NCI-H187 (cell line): Measurements from ENCODE around the gene LRIG2.
"Not testable (repeated sequence)": the region's sequence is repeated elsewhere in the genome, so short reads cannot be mapped to it uniquely, and the experiment has no call there.

Experiments
- DNase-seq, 2 experiments: peaks; one replicate each; lab custom pipeline; 2025; lab: John Stamatoyannopoulos, UW

The LRIG2 gene

GRCh38 chr1:113072757-113073478 is at the start of gene LRIG2:
TSS of gene LRIG2 (plus strand) at chr1:113073198. CDS start at chr1:113073407, 209 bp downstream.
- peak; percentile 96 for DNase-seq

DNA sequence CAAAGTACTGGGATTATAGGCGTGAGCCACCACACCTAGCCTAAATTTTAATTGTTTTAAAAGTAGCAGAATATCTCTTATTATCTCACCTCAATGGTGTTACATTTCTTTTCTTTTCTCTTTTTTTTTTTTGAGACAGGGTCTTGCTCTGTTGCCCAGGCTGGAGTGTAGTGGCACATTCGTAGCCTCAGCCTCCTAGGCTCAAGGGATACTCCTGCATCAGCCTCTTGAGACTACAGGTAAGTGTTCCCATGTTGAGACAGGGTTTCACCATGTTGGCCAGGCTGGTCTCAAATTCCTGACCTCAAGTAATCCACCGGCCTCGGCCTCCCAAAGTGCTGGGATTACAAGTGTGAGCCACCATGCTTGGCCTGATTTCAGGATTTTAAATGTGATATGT is 49.7 kb upstream of the LRIG2 start:
- not testable (repeated sequence) for DNase-seq

DNA sequence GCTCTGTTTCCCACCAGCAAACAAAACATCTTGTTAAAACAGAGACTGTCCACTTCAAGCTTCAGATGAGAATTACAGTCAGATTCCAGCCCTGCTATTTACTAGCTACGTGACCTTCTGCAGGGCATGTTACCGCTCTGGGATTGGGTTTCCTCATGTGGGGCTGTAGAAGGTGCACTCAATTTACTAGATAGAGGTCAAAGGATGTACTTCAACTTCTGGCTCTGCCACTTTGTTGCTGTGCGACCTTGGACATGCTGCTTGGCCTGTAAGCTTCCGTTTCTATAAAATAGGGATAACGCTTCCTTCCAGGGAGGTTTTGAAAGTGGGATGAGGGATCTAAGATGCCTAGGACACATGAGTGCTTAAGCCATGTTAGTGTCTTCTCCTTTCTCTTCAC is 46.0 kb upstream of the LRIG2 start:
- DNase-seq: no peak

DNA sequence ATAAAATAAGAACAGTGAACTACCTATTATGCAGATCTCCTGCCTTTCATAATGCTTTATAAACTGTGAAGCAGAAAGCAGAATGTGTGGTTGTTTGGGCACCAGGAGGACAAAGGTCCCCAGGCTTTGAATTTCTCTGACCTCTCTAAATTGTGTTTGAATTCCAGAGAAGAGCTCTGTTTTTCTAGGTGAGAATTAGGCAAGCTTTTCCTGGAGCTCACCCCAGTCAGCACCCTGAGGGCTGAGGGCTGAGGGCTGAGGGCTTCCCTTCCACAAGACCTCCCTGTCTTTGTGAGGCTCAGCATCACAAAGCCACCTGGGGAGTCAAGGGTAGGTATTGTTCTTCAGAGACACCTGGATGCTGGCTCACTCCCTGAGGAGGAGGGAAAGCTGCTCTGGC is 45.5 kb upstream of the LRIG2 start:
- DNase-seq: no peak

DNA sequence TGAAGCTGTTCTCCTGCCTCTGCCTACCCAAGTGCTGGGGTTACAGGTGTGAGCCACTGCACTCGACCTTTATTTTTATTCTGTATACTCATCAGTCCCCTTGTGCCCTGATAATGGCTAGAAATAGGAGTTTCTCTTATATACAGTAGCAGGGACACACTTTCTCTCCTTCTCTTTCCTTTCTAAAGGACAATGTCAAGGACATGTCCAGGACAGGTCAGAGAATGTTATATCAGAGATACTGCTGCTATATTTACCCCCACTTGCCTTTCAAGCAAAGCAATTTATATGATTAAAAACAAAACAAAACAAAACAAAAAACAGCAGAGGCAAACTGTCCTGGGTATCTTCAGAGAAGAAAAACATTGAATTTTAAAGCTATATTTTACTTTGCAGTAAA is 43.2 kb upstream of the LRIG2 start:
- no peak for DNase-seq

DNA sequence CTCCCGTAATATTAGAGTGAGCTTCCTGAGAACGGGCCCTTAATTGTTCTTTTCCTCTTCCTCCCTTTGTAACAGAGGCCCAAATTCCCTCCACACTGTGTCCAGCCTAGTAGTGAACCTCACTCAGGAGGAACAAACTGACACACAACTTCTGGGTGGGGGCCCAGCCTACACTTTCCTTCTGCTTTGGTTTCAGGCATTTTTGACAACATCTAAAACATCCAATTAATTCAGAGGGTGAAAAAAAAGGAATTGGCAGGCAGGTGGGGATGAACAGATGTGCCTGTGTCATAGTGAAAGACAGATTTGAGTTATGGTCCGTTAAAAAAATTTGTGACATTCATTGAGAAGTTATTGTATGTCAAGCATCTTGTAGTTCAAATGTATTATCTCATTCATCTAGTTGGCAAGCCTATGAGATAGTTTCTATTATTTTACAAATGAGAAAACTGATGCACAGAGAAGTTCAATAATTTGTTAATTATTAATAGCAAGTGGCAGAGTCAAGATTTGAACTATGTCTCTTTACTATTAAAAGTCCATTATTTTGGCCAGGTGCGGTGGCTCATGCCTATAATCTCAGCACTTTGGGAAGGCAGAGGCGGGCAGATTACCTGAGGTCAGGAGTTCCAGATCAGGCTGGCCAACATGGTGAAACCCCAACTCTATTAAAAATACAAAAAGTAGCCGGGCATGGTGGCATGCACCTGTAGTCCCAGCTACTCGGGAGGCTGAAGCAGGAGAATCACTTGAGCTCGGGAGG is 41.6 kb upstream of the LRIG2 start:
- DNase-seq: no peak

DNA sequence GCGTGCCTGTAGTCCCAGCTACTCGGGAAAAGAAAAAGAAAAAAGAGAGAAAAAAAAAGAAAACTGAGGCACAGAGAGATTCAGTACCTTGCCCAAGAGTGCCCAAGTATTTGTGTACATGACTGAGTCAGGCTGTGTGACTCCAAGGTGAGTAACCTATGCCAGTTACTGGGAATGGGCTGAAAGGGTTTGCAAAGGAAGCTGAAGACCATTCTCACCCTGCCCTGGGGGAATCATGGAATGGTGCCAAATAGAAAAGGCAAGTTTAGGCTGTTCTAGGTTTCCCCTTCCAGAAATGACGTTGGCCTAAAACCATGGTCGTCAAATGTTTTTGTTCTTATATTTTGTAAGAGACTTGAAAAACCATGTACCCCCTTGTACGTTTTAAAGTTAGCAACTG is 37.9 kb upstream of the LRIG2 start:
- no peak for DNase-seq

GRCh38 chr1:113036639-113037321 is 36.2 kb upstream of the LRIG2 start:
- DNase-seq: peak; percentile 18 to 21

- no peak for DNase-seq
These were observed 33.0 kb upstream of the LRIG2 start for GRCh38 chr1:113040041-113040440.

GRCh38 chr1:113040718-113041412 is 32.1 kb upstream of the LRIG2 start:
- no peak for DNase-seq

- no peak for DNase-seq
These were observed 31.3 kb upstream of the LRIG2 start for GRCh38 chr1:113041569-113042284.

GRCh38 chr1:113042285-113043143 is 30.5 kb upstream of the LRIG2 start:
- DNase-seq: no peak

DNA sequence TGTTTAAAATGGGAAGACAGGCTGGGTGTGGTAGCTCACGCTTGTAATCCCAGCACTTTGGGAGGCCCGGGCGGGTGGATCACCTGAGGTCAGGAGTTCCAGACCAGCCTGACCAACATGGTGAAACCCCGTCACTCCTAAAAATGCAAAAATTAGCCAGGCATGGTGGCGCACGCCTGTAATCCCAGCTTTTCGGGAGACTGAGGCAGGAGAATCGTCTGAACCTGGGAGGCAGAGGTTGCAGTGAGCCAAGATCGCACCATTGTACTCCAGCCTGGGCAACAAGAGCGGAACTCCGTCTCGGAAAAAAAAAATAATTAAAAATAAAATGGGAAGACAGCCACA is 29.9 kb upstream of the LRIG2 start:
- not testable (repeated sequence) for DNase-seq

DNA sequence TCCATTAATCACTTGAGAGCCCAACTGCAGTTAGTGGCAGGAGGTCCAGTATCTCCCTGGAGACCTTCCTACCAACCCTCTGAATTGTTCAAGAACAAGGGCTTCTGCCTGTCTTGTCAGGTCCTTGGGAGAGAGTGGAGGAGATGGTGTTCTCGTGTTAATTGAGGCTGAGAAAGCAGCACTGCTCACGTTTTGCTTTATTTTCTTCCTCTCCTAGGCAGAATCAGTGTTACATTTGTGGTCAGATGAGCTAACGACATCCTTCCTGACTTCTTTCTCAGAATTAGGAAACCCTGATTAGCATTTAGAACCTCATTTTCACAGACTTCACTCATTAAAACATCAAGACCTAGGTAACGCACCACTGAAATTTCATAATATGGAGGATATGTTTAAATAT is 26.4 kb upstream of the LRIG2 start:
- DNase-seq: no peak

DNA sequence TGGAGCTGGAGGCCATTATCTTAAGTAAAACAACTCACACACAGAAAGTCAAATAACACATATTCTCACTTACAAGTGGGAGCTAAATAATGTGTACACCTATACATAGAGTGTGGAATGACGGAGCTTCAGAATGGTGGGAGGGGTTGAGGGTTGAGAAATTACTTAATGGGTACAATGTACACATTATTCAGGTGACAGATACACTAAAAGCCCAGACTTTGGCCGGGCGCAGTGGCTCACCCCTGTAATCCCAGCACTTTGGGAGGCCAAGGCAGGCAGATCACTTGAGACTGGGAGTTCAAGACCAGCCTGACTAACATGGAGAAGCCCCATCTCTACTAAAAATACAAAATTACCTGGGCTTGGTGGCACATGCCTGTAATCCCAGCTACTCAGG is 24.9 kb upstream of the LRIG2 start:
- DNase-seq: no peak

GRCh38 chr1:113053344-113054126 is 19.5 kb upstream of the LRIG2 start:
- no peak for DNase-seq

- DNase-seq: no peak
These were observed 17.4 kb upstream of the LRIG2 start for GRCh38 chr1:113055570-113055969.

DNA sequence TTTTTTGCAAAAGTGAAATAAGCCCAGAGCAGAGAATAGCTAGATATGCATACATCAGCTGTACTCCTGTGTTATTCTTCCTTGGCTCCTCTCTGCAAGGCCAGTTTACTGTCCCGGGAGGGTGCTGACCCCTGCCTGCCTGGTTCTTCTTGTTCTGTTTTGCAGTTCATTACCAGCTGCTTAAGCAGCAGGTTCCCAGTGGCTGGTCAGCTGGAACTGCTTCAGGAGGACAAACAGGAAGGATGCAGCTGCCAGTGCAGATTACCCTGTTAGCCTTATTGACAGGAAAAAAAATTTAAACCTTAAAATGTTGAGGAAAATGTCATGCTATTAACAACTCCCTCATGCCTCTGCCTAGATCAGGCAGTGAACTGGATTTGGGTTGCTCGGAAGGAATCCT is 16.0 kb upstream of the LRIG2 start:
- no peak for DNase-seq

GRCh38 chr1:113058941-113059706 is 13.9 kb upstream of the LRIG2 start:
- peak; percentile 39 to 71 for DNase-seq
